Colon (tissue), 2 donors: ENCODE results near the gene KIAA1614.

Source experiments
- FAIRE-seq: peaks from 2 replicates; lab custom pipeline; 2012; peaks lifted over from hg19 to GRCh38; lab: Jason Lieb, UNC
- donor health status: control.
- donor health status: control.

The KIAA1614 gene, protein sequence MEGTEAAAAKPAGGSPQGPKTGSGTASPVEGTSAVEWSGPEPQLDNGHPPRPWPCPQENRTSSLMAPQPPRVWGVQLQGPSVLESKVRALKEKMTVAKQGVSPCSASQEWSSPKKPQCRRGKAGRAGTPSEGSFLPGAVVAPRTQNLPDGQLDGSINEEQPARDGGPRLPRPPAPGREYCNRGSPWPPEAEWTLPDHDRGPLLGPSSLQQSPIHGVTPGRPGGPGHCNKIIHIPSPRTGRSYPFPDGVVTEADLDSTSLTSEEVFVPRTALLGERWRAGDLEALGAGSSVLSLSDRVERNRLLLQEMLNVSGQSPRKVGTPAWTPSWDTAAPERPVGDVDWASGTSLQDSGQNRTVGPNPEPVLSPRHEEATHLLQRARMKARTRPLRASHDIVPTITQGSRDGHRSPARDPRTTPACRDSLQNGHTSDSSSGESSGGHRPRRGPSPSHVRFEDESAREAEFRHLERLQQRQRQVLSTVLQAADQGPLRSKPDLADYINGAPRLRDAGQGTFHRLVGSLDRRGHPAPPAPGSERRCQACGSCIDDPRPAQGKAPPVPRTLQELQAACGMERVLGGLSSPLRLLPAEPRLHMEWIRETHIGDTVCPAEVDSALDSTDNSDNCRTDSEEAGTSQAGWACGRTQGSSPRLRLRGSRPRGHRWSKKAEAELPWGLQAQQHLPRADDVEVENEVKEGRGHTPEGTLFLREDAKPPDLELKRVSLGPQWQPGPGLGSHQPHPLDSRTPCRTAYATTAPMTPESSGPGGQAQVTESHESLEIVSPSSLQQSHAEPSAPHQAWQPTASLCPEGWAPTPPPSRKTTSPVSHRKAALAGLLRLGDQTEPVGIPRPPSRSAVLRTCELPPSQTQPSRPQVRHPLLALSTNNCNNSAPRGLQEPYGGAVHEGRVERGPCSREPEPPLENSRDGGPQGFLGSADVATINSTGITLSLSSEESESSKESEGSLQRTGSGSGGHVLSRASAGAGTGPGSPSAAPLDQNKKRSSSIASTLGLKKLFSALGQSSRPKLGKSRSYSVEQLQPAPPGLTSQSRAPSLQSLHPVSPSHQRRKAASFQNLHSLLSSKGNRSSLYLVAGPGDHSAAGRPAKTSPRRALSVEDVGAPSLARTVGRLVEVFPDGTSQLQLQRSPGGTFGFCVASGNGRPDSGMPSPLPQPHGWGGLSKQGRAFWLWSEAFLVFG

DNA sequence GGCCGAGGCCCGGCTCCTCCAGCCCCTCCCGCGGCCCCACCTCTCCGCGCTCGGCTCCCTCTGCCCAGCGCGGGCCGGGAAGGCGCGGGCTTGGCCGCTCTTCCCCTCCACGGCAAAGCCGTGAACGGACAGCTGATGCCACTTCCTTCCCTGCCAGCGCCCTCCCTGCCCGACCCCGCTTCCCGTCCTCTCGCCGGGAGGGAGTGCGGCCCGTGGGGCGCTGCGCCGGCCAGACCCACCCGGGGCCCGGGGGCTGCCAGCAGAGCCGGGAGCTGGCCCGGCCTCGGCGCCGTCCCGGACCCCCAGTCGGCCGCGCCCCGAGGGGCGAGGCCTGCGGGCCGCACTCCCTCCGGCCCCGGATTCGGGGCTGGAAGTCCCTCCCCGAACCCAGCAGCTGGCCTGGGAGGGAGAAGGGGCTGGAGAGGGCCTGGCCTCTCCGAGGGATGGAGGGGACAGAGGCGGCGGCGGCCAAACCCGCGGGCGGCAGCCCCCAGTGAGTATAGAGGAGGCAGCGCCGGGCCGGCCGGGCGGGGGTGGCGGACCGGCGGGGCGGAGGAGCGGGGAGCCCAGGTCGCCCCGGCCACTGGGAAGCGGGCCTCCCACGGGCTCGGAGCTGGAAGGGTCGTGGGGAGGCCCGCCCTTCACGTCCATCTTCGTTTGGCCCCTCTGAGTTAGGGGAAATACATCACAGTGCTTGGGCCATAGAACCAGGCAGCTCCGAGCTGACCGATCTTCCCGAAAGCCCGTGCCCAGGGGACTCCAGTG is at the start of gene KIAA1614:
KIAA1614 (plus strand) TSS at position 97 of the 765 bp plus-strand sequence; CDS start at position 444, 347 bp downstream.
- FAIRE-seq: no peak

DNA sequence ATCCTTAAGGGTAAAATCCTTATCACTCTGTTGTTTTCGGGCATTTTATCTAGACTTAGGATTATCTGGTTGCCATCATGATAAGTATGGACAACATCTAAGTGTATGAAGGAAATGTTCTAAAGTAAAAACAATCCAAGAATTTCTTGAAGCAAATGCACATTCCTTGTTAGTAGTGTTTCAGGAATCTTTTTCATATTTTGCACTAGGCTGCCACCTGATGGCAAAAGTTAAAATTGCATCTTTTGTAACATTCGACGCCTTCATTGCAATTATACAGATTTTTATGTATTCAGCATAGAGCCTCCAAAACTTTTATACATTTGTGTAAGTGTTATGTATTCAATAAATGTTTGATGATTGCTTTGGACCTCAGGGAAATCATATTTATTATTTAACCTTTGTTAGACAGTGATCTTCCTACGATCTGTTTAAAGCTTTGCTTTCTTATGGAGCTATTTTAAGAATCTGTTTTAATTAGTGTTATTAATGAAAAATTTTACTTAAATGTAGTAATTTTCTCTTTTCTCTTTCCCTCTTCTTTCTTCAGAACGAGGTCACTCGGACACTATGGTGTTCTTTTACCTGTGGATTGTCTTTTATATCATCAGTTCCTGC is 49.4 kb upstream of the KIAA1614 start:
- no peak for FAIRE-seq

GRCh38 chr1:180881806-180882509 is 30.7 kb upstream of the KIAA1614 start:
- FAIRE-seq: no peak

DNA sequence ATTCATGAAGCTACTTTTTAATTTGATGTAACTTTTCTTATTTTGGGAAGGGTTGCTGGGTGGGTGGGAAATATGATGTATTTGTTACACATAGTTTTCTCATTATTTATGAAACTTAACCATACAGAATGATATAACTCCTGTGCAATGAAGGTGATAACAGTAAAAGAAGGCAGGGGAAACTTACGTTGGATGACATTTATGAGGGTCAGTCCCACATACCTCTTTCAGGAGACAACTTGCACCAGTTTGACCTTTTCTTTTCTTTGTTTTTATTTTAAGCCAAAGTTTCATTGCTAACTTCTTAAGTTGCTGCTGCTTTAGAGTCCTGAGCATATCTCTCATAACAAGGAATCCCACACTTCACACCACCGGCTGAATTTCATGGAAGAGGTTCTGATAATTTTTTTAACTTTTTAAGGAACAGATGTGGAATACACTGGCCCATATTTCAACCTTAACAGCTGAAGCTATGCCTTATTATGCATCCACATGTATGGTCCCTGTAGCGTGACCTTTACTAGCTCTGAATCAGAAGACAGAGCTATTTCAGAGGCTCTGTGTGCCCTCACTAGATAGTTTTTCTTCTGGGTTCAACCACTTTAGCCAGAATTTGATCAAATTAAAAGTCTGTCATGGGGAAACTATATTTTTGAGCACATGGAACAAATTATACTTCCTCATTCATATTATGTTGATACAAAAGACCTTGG is 28.0 kb upstream of the KIAA1614 start:
- FAIRE-seq: no peak

GRCh38 chr1:180886338-180886737 is 26.4 kb upstream of the KIAA1614 start:
- FAIRE-seq: no peak

DNA sequence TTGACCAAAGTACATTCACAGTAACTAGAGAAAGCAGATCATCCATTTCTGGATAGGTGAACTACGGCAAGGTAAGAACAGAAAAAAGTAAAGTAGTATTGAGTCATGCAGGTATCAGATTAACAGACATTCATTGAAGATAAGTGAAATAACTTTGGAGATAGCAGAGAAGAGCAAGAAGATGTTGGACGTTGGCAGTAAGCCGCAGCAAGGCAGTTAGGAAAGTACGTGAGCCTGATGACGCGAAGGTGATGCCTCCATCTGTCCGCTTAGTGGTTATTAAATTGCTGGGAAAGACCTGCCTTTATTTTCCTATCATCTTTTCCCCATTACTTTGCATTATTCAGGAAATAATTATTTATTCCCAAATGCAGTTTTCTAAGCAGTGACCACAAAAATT is 24.9 kb upstream of the KIAA1614 start:
- FAIRE-seq: no peak

DNA sequence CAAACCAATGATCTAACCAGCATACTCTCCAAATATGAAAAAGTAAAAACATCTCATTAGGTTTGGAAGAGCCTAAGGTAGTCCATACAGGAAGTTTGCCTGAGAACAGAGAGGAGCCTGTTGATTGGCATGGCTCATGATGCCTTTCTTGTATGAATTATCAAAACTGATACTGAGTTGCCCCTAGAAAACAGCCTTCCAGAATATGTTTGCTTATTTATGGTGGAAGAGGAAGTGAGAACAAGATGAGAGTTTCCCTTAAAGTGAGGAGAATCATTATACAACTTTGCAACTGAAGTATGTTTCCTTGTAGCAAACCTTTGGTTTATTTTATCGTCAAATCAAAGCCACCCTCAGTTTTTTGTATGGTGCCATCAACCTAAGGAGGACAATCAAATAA is 23.8 kb upstream of the KIAA1614 start:
- no peak for FAIRE-seq

DNA sequence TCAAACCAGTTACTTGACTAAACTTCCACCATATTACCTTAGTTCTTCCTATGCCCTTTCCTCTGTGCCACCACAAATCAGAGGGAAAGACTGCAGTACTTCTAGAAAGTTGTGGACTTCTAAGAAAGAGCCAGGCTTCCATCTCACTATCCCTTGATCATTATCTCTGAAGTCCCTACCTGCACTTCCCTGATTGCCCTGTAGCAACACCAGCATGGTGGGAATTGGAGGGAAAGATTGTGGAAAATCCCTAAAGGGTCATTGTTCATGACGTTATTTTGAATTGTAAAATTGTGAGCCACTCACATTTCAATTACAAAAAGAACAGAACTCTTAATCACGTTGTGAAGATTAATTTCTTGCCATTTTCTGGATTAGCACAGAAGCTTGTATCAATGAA is 23.4 kb upstream of the KIAA1614 start:
- FAIRE-seq: no peak

GRCh38 chr1:180892272-180892671 is 20.4 kb upstream of the KIAA1614 start:
- no peak for FAIRE-seq

- FAIRE-seq: no peak
These were observed 20.0 kb upstream of the KIAA1614 start for GRCh38 chr1:180892675-180893074.

DNA sequence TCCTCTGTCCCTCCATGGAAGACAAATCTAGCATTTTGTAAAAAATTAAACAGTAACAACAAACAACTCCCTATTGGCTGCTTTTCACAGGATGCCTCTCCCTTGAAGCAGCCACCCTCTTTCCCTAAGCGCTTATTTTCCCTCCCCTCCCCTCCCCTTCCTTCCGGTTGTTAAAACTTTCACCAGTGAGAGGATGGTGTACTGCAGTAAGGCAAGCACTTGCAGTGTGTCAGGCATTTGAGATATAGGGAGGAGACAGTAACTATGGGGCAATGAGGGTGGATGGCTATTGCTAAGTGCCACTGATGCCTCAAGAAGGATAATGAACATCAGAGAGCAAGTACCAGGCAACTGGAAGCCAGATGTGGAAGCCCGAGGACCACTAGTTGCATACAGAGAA is 19.1 kb upstream of the KIAA1614 start:
- FAIRE-seq: no peak

DNA sequence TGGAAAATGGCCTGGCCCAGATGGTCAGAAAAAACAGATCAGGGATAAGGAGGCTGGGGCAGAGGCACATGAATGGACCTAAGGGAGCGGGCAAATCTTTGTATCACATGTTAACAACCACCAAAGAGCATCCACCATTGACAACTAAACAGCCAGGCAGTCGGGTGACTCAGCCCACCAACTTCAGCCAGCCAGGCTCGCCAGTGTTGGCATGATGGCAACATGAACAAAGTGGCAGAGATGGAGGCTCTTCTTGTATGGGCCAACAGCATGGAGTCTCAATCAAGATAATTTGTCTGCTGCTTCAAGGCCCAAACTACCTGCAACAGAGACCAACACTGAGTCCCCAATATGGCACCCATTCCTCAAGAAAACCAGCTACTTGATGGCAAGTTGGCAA is 16.5 kb upstream of the KIAA1614 start:
- no peak for FAIRE-seq

GRCh38 chr1:180898441-180899219 is 14.1 kb upstream of the KIAA1614 start:
- no peak for FAIRE-seq

- no peak for FAIRE-seq
These were observed 13.4 kb upstream of the KIAA1614 start for GRCh38 chr1:180899262-180899661.

GRCh38 chr1:180901076-180901990 is 11.4 kb upstream of the KIAA1614 start:
- no peak for FAIRE-seq

- no peak for FAIRE-seq
These were observed 10.2 kb upstream of the KIAA1614 start for GRCh38 chr1:180902541-180902940.

DNA sequence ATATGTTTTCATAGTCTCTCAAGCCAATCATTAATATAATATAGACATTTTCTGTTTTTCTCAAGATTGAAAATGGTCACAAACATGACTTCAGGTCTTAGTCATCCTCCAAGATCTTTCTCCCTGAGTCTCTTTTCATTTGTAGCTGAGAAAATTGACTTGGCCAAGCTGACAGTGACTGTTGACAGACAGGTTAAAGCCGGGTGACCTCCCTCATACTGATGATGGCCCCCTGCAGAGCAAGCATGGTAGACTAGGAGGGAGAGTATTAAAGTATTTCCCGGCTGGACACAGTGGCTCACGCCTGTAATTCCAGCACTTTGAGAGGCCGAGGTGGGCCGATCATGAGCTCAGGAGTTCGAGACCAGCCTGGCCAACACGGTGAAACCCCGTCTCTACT is 6.8 kb upstream of the KIAA1614 start:
- FAIRE-seq: no peak

- FAIRE-seq: no peak
These were observed 6.2 kb upstream of the KIAA1614 start for GRCh38 chr1:180906511-180906910.
